Astrocyte (in vitro differentiated cells and primary cell): ENCODE measurements around the gene PRKCG. TPM values are rescaled to one million over a fixed set of nuclear protein-coding genes. Genes with fewer than 3 reads are reported as not detected.
A peak's percentile ranks its signal among the peaks of the same experiment; 100 is the strongest.

Experiments used
- DNase-seq: peaks from one replicate; pipeline ENCODE4 v3.0.0-alpha.2; 2010; ENCODE audit warnings: low read depth
- FAIRE-seq: peaks from 2 replicates; lab custom pipeline; 2011; peaks lifted over from hg19 to GRCh38; lab: Jason Lieb, UNC
- H2AFZ ChIP-seq: 2 replicates; pipeline ENCODE4 v1.6.0; 2012; ENCODE audit warnings: low read depth, low read length, inconsistent platforms
- H3K27ac ChIP-seq: 2 replicates; pipeline ENCODE4 v1.5.1; 2011; ENCODE audit warnings: low read depth, low read length, inconsistent platforms
- H3K27me3 ChIP-seq: 2 replicates; pipeline ENCODE4 v1.6.0; 2011; ENCODE audit warnings: low read length, inconsistent platforms; ENCODE audit not compliant: insufficient read depth
- H3K36me3 ChIP-seq: 2 replicates; pipeline ENCODE4 v1.5.1; 2011; ENCODE audit warnings: low read length, inconsistent platforms; ENCODE audit not compliant: insufficient read depth
- H3K4me1 ChIP-seq: 2 replicates; pipeline ENCODE4 v1.5.1; 2011; ENCODE audit warnings: low read length, inconsistent platforms; ENCODE audit not compliant: insufficient read depth
- H3K4me2 ChIP-seq: 2 replicates; pipeline ENCODE4 v1.6.0; 2012; ENCODE audit warnings: low read length, inconsistent platforms
- H3K4me3 ChIP-seq: 2 replicates; pipeline ENCODE4 v1.5.1; 2011; ENCODE audit warnings: low read depth, mild to moderate bottlenecking, low read length, inconsistent platforms; ENCODE audit not compliant: insufficient read depth
- H3K79me2 ChIP-seq: 2 replicates; pipeline ENCODE4 v1.6.0; 2012; ENCODE audit warnings: mild to moderate bottlenecking, low read length, inconsistent platforms; ENCODE audit not compliant: insufficient read depth
- H3K9ac ChIP-seq: 2 replicates; pipeline ENCODE4 v1.6.0; 2012; ENCODE audit warnings: mild to moderate bottlenecking, low read length, inconsistent platforms
- H3K9me3 ChIP-seq: 2 replicates; pipeline ENCODE4 v1.5.1; 2012; ENCODE audit warnings: low read depth, mild to moderate bottlenecking, low read length, inconsistent platforms; ENCODE audit not compliant: insufficient read depth
- H4K20me1 ChIP-seq: 2 replicates; pipeline ENCODE4 v1.6.0; 2012; ENCODE audit warnings: low read length, inconsistent platforms; ENCODE audit not compliant: insufficient read depth
- H3K27ac Mint-ChIP-seq: one replicate; pipeline ENCODE4 v1.8.0; 2021; ENCODE audit warnings: mild to moderate bottlenecking, mixed read lengths; ENCODE audit not compliant: unreplicated experiment
- H3K27me3 Mint-ChIP-seq: one replicate; pipeline ENCODE4 v1.8.0; 2021; ENCODE audit warnings: low read depth, mixed read lengths; ENCODE audit not compliant: unreplicated experiment
- H3K36me3 Mint-ChIP-seq: one replicate; pipeline ENCODE4 v1.8.0; 2021; ENCODE audit warnings: low read depth, mixed read lengths; ENCODE audit not compliant: unreplicated experiment
- H3K4me1 Mint-ChIP-seq: one replicate; pipeline ENCODE4 v1.8.0; 2021; ENCODE audit warnings: low read depth, mixed read lengths; ENCODE audit not compliant: unreplicated experiment
- H3K4me3 Mint-ChIP-seq: one replicate; pipeline ENCODE4 v1.8.0; 2021; ENCODE audit warnings: mild to moderate bottlenecking, moderate library complexity, mixed read lengths; ENCODE audit not compliant: unreplicated experiment
- H3K9me3 Mint-ChIP-seq: one replicate; pipeline ENCODE4 v1.8.0; 2021; ENCODE audit warnings: mild to moderate bottlenecking, mixed read lengths; ENCODE audit not compliant: unreplicated experiment
- CTCF ChIP-seq: IDR thresholded peaks from 2 replicates; pipeline ENCODE4 v1.5.1; 2011; ENCODE audit warnings: low read depth, mild to moderate bottlenecking, inconsistent platforms, low read length, moderate library complexity; ENCODE audit not compliant: insufficient read depth
- EZH2 ChIP-seq: IDR thresholded peaks from 2 replicates; pipeline ENCODE4 v1.6.1; 2012; ENCODE audit warnings: mild to moderate bottlenecking, low read length, inconsistent platforms; ENCODE audit not compliant: insufficient read depth
- total RNA-seq: library from RNA; stranded (reverse); gene quantifications from 2 replicates; pipeline ENCODE4 v1.2.1, GENCODE V29; 2021

Gene PRKCG
- total RNA-seq, 1 donor from 2014 or later: 0.41 TPM

GRCh38 chr19:53874606-53874990 is 7.4 kb upstream of the PRKCG start:
- H3K27me3 Mint-ChIP-seq: no peaks in the 10 kb centered on the region
- Histone ChIP-seq H3K9me3 (no peaks in the 10 kb centered on the region), H3K4me1 (peaks cover 4% of the 10 kb centered on the region), H3K9ac (no peak overlapping the region), H3K27me3 (no peaks in the 10 kb centered on the region), H3K4me3 (no peak overlapping the region), H3K4me2 (peak overlapping the region; percentile 26), H2AFZ (no peak overlapping the region), H3K36me3 (peaks cover 12% of the 10 kb centered on the region), H4K20me1 (peaks cover 68% of the 10 kb centered on the region), H3K79me2 (peaks cover 41% of the 10 kb centered on the region), H3K27ac (no peak overlapping the region)
- H3K36me3 Mint-ChIP-seq: peaks cover 21% of the 10 kb centered on the region
- FAIRE-seq (no peak), DNase-seq (no peak)
- no peak overlapping the region for H3K4me3 Mint-ChIP-seq
- H3K9me3 Mint-ChIP-seq: no peaks in the 10 kb centered on the region
- TF ChIP-seq EZH2 (no peak), CTCF (no peak)
- no peak overlapping the region for H3K27ac Mint-ChIP-seq
- H3K4me1 Mint-ChIP-seq: peaks cover 5% of the 10 kb centered on the region

- DNase-seq (no peak), FAIRE-seq (no peak)
- Mint-ChIP-seq H3K36me3 (peaks cover 21% of the 10 kb centered on the region), H3K27me3 (no peaks in the 10 kb centered on the region), H3K4me1 (peaks cover 2% of the 10 kb centered on the region), H3K27ac (peak overlapping the region; percentile 27), H3K4me3 (no peak overlapping the region), H3K9me3 (no peaks in the 10 kb centered on the region)
- Histone ChIP-seq H3K27me3 (peaks cover 11% of the 10 kb centered on the region), H3K4me2 (no peak overlapping the region), H3K27ac (no peak overlapping the region), H4K20me1 (peaks cover 62% of the 10 kb centered on the region), H3K36me3 (peaks cover 12% of the 10 kb centered on the region), H3K4me3 (no peak overlapping the region), H3K4me1 (peaks cover 4% of the 10 kb centered on the region), H2AFZ (no peak overlapping the region), H3K79me2 (peaks cover 35% of the 10 kb centered on the region), H3K9me3 (no peaks in the 10 kb centered on the region), H3K9ac (no peak overlapping the region)
- TF ChIP-seq CTCF (no peak), EZH2 (no peak)
These were observed 6.2 kb upstream of the PRKCG start for GRCh38 chr19:53875602-53876325.

DNA sequence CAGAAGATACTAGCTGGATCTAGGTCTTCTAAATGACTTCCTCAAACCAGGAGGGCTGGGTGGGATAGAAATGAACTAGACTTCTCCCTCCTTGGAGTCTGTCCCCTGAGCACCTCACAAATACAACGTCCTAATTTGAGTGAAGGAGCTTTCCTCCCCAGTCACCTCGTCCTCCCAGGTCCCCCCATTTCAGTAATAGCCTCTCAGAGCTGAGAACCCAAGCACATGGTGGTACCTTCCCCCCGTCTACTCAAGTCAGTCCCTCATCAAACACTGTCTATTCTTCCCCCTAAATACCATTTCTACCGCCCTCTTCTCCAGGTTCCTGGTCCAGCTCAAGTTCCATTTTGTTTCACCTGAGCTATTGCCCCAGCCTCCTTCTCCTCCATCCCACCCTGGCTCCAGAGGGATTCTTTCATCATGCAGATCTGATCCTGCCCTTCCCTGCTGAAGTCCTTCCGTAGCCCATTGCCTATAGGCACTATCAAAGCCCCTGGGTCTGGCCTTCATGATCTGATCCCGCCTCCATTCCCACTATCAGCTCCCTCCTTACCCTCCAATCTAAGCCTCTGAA is 5.3 kb upstream of the PRKCG start:
- Histone ChIP-seq H3K4me3 (no peak overlapping the region), H3K9me3 (no peaks in the 10 kb centered on the region), H3K27ac (no peak overlapping the region), H3K79me2 (peaks cover 26% of the 10 kb centered on the region), H4K20me1 (peaks cover 54% of the 10 kb centered on the region), H3K4me2 (no peak overlapping the region), H2AFZ (no peak overlapping the region), H3K27me3 (peaks cover 20% of the 10 kb centered on the region), H3K9ac (no peak overlapping the region), H3K4me1 (peaks cover 10% of the 10 kb centered on the region), H3K36me3 (peaks cover 12% of the 10 kb centered on the region)
- DNase-seq (no peak), FAIRE-seq (no peak)
- no peak overlapping the region for H3K27ac Mint-ChIP-seq
- H3K4me3 Mint-ChIP-seq: no peak overlapping the region
- H3K27me3 Mint-ChIP-seq: no peaks in the 10 kb centered on the region
- no peak for TF ChIP-seq CTCF
- TF ChIP-seq EZH2: no peak
- H3K4me1 Mint-ChIP-seq: peaks cover 2% of the 10 kb centered on the region
- peaks cover 21% of the 10 kb centered on the region for H3K36me3 Mint-ChIP-seq
- no peaks in the 10 kb centered on the region for H3K9me3 Mint-ChIP-seq
